GM10266 (cell line): ENCODE results near the gene APOL2.
"Not testable (repeated sequence)": the region's sequence is repeated elsewhere in the genome, so short reads cannot be mapped to it uniquely, and the experiment has no call there.

ENCODE experiments used
- DNase-seq: peaks from one replicate; pipeline ENCODE4 v3.0.0; 2012; ENCODE audit errors: extremely low spot score
- CTCF ChIP-seq: IDR thresholded peaks from 2 replicates; pipeline ENCODE4 v1.5.1; 2012; ENCODE audit warnings: mild to moderate bottlenecking, low read depth; ENCODE audit not compliant: control insufficient read depth, insufficient read depth; ENCODE audit errors: missing control alignments

Gene APOL2

GRCh38 chr22:36208162-36208765 is 31.1 kb downstream of the APOL2 start:
- DNase-seq, result no peak
- no peak for TF ChIP-seq CTCF

- TF ChIP-seq CTCF, result no peak
- DNase-seq, result no peak
Observed at GRCh38 chr22:36206255-36206654, 33.1 kb downstream of the APOL2 start.

GRCh38 chr22:36205573-36205972 is 33.8 kb downstream of the APOL2 start:
- not testable (repeated sequence) for DNase-seq

- no peak for DNase-seq
- TF ChIP-seq CTCF, result no peak
Observed at GRCh38 chr22:36204632-36205015, 34.7 kb downstream of the APOL2 start.

GRCh38 chr22:36204001-36204631 is 35.2 kb downstream of the APOL2 start:
- no peak for DNase-seq
- no peak for TF ChIP-seq CTCF

GRCh38 chr22:36203441-36203840 is 35.9 kb downstream of the APOL2 start:
- DNase-seq, result not testable (repeated sequence)

- not testable (repeated sequence) for DNase-seq
Observed at GRCh38 chr22:36202906-36203305, 36.4 kb downstream of the APOL2 start.

- no peak for TF ChIP-seq CTCF
- no peak for DNase-seq
Observed at GRCh38 chr22:36201630-36202319, 37.6 kb downstream of the APOL2 start, which contains the start of gene APOL4. APOL4 (minus strand) TSS chr22:36201809; CDS start chr22:36201734, 75 bp downstream.

GRCh38 chr22:36201025-36201424 is 38.3 kb downstream of the APOL2 start:
- DNase-seq, result not testable (repeated sequence)
